ENCODE data around the gene TSPAN32. TPM values are rescaled to one million over a fixed set of nuclear protein-coding genes. Genes with fewer than 3 reads are reported as not detected.

TSPAN32 gene
- polyA plus RNA-seq, 1 donor (not counting 4 experiments of a cell fraction or from before 2014, with no cell fraction given): not detected

- Histone ChIP-seq H3K4me3 (ENCODE audit: control insufficient read depth in 2 of 3, extremely low read depth in 1 of 3, insufficient read depth in 2 of 3, low read depth in 1 of 3, low read length in 3 of 3) (no peak overlapping the region), H3K27me3 (ENCODE audit: control insufficient read depth, extremely low read depth, insufficient read depth, low read length) (no peaks in the 10 kb centered on the region), H3K79me2 (ENCODE audit: control insufficient read depth, insufficient read depth, low read length) (no peaks in the 10 kb centered on the region), H3K27ac (ENCODE audit: control insufficient read depth, insufficient read depth, low read length) (no peak overlapping the region), H3K9me3 (ENCODE audit: control insufficient read depth, low read depth, low read length) (peaks cover 3% of the 10 kb centered on the region), H2AFZ (ENCODE audit: control insufficient read depth, low read length) (no peak overlapping the region), H4K20me1 (ENCODE audit: control insufficient read depth, extremely low read depth, insufficient read depth, low read length) (no peaks in the 10 kb centered on the region), H3K4me2 (ENCODE audit: control insufficient read depth, extremely low read depth, insufficient read depth, low read depth, low read length) (no peak overlapping the region), H3K4me1 (ENCODE audit: control insufficient read depth, extremely low read depth, insufficient read depth, low read length) (no peaks in the 10 kb centered on the region), H3K9me1 (ENCODE audit: control insufficient read depth, extremely low read depth, insufficient read depth, low read length) (no peaks in the 10 kb centered on the region), H3K36me3 (ENCODE audit: control insufficient read depth in 2 of 2, extremely low read depth in 1 of 2, insufficient read depth in 2 of 2, low read length in 2 of 2) (no peaks in the 10 kb centered on the region), H3K9ac (ENCODE audit: control insufficient read depth, extremely low read depth, insufficient read depth, low read length) (no peak overlapping the region)
- no peak for TF ChIP-seq CTCF (optimal IDR thresholded peaks at IDR 0.05 in 1 of 3, IDR thresholded peaks at IDR 0.05 in 1 of 3, conservative IDR thresholded peaks at IDR 0.05 in 1 of 3; ENCODE audit: extremely low read depth in 1 of 3, insufficient read depth in 2 of 3, low read length in 3 of 3)
- no peak for TF ChIP-seq EZH2 (IDR thresholded peaks at IDR 0.05; ENCODE audit: low read length)
- FAIRE-seq: no peak
- dilution Hi-C loops (cut with MboI; ENCODE audit: extremely low pct_ligation_motif_present, low sequenced_read_pairs): no loop called here
- DNase-seq (ENCODE audit: low read depth, low spot score): no peak
Observed at GRCh38 chr11:2348986-2349385, 47.2 kb downstream of the TSPAN32 start.

- dilution Hi-C loops (cut with MboI; ENCODE audit: extremely low pct_ligation_motif_present, low sequenced_read_pairs): no loop called here
- no peak for FAIRE-seq
- peaks cover 3% of the 10 kb centered on the region for H3K9me3 ChIP-seq (ENCODE audit: control insufficient read depth, low read depth, low read length)
- no peak overlapping the region for H3K4me2 ChIP-seq (ENCODE audit: control insufficient read depth, extremely low read depth, insufficient read depth, low read depth, low read length)
- no peaks in the 10 kb centered on the region for H3K27me3 ChIP-seq (ENCODE audit: control insufficient read depth, extremely low read depth, insufficient read depth, low read length)
- H2AFZ ChIP-seq (ENCODE audit: control insufficient read depth, low read length): no peak overlapping the region
- TF ChIP-seq CTCF (optimal IDR thresholded peaks at IDR 0.05 in 1 of 3, IDR thresholded peaks at IDR 0.05 in 1 of 3, conservative IDR thresholded peaks at IDR 0.05 in 1 of 3; ENCODE audit: extremely low read depth in 1 of 3, insufficient read depth in 2 of 3, low read length in 3 of 3) (no peak), EZH2 (IDR thresholded peaks at IDR 0.05; ENCODE audit: low read length) (no peak)
- H3K4me3 ChIP-seq (ENCODE audit: control insufficient read depth in 2 of 3, extremely low read depth in 1 of 3, insufficient read depth in 2 of 3, low read depth in 1 of 3, low read length in 3 of 3): no peak overlapping the region
- H3K36me3 ChIP-seq (ENCODE audit: control insufficient read depth in 2 of 2, extremely low read depth in 1 of 2, insufficient read depth in 2 of 2, low read length in 2 of 2): no peaks in the 10 kb centered on the region
- H3K79me2 ChIP-seq (ENCODE audit: control insufficient read depth, insufficient read depth, low read length): no peaks in the 10 kb centered on the region
- H3K4me1 ChIP-seq (ENCODE audit: control insufficient read depth, extremely low read depth, insufficient read depth, low read length): no peaks in the 10 kb centered on the region
- no peak overlapping the region for H3K27ac ChIP-seq (ENCODE audit: control insufficient read depth, insufficient read depth, low read length)
- no peaks in the 10 kb centered on the region for H3K9me1 ChIP-seq (ENCODE audit: control insufficient read depth, extremely low read depth, insufficient read depth, low read length)
- no peak overlapping the region for H3K9ac ChIP-seq (ENCODE audit: control insufficient read depth, extremely low read depth, insufficient read depth, low read length)
- no peak for DNase-seq (ENCODE audit: low read depth, low spot score)
- no peaks in the 10 kb centered on the region for H4K20me1 ChIP-seq (ENCODE audit: control insufficient read depth, extremely low read depth, insufficient read depth, low read length)
Observed at GRCh38 chr11:2351701-2352100, 49.9 kb downstream of the TSPAN32 start.

Measured in keratinocyte (primary cell).